Caco-2 (cell line): ENCODE results near the gene ELFN1. TPM values are rescaled to one million over a fixed set of nuclear protein-coding genes. Genes with fewer than 3 reads are reported as not detected.
A peak's percentile ranks its signal among the peaks of the same experiment; 100 is the strongest.

Experiments used
- BruUV-seq: library from RNA; stranded (reverse); fragments of 400-500 nt; replicated peaks from 2 replicates; lab custom pipeline; 2021; lab: Mats Ljungman, UMichigan
- CTCF ChIA-PET: fragments of 300-600 bp; sonication (Branson Sonifier 250); formaldehyde crosslinking; loops from one replicate; lab custom pipeline; 2022; ENCODE audit warnings: antibody characterized with exemption; lab: Charles Lee
- POLR2A ChIA-PET: fragments of 300-600 bp; sonication (Branson Sonifier 250); formaldehyde crosslinking; loops from one replicate; lab custom pipeline; 2022; ENCODE audit warnings: antibody characterized with exemption; lab: Charles Lee
- DNase-seq, 2 experiments: peaks; one replicate each; pipeline versions ENCODE4 v3.0.0 to v3.0.0-alpha.2; 2020 to 2022
- H3K27me3 ChIP-seq: replicated peaks from 2 replicates; pipeline ENCODE4 v1.6.0; 2011; ENCODE audit warnings: low read length; ENCODE audit not compliant: control insufficient read depth, insufficient read depth
- H3K36me3 ChIP-seq: 2 replicates; pipeline ENCODE4 v1.5.1; 2011; ENCODE audit warnings: low read length; ENCODE audit not compliant: control insufficient read depth, insufficient read depth
- H3K4me1 ChIP-seq: fragments of 250-450 bp; sonication (Bioruptor Pico); 2 replicates; pipeline ENCODE4 v1.5.1; 2020; ENCODE audit warnings: mild to moderate bottlenecking
- H3K4me3 ChIP-seq: 2 replicates; pipeline ENCODE4 v1.5.1; 2011; ENCODE audit warnings: low read depth, mild to moderate bottlenecking, control low read depth, low read length
- H3K9me3 ChIP-seq: fragments of 250-450 bp; sonication (Bioruptor Pico); 2 replicates; pipeline ENCODE4 v1.5.1; 2020; ENCODE audit warnings: mild to moderate bottlenecking, moderate library complexity
- H3K27ac Mint-ChIP-seq: one replicate; pipeline ENCODE4 v1.8.0; 2022; ENCODE audit warnings: mixed read lengths; ENCODE audit not compliant: unreplicated experiment
- H3K27me3 Mint-ChIP-seq: one replicate; pipeline ENCODE4 v1.8.0; 2022; ENCODE audit warnings: mixed read lengths; ENCODE audit not compliant: insufficient read depth, unreplicated experiment
- H3K36me3 Mint-ChIP-seq: one replicate; pipeline ENCODE4 v1.8.0; 2022; ENCODE audit warnings: mild to moderate bottlenecking, mixed read lengths; ENCODE audit not compliant: insufficient read depth, unreplicated experiment
- H3K4me1 Mint-ChIP-seq: one replicate; pipeline ENCODE4 v1.8.0; 2022; ENCODE audit warnings: low read depth, mixed read lengths; ENCODE audit not compliant: unreplicated experiment
- H3K4me3 Mint-ChIP-seq: one replicate; pipeline ENCODE4 v1.8.0; 2022; ENCODE audit warnings: mild to moderate bottlenecking, moderate library complexity, mixed read lengths; ENCODE audit not compliant: unreplicated experiment
- H3K9me3 Mint-ChIP-seq: one replicate; pipeline ENCODE4 v1.8.0; 2022; ENCODE audit warnings: mixed read lengths; ENCODE audit not compliant: unreplicated experiment
- intact Hi-C: fragments of 100-400 bp; cut with micrococcal nuclease; formaldehyde crosslinking; loops from one replicate; pipeline ENCODE4 v1.10.0; 2022; ENCODE audit not compliant: unreplicated experiment
- total RNA-seq: library from RNA; stranded (reverse); gene quantifications from 2 replicates; pipeline ENCODE4 v1.2.3, GENCODE V29; 2022
- TF ChIP-seq, protein P1 (sequence below), 2 experiments: fragments of 200-600 bp in 1 of 2; IDR thresholded peaks; 1 replicate in 1 of 2; 2 replicates in 1 of 2; pipeline versions ENCODE4 v1.5.1 to v1.8.0; 2011 to 2022; ENCODE audit warnings: antibody characterized with exemption in 1 of 2, control low read depth in 1 of 2, inconsistent platforms in 1 of 2, low read depth in 1 of 2, low read length in 1 of 2, mild to moderate bottlenecking in 1 of 2, moderate library complexity in 1 of 2; ENCODE audit not compliant: insufficient read depth in 1 of 2, severe bottlenecking in 1 of 2, unreplicated experiment in 1 of 2

ELFN1 gene
- total RNA-seq, 1 experiment from 2014 or later, result 2.3 TPM

DNA sequence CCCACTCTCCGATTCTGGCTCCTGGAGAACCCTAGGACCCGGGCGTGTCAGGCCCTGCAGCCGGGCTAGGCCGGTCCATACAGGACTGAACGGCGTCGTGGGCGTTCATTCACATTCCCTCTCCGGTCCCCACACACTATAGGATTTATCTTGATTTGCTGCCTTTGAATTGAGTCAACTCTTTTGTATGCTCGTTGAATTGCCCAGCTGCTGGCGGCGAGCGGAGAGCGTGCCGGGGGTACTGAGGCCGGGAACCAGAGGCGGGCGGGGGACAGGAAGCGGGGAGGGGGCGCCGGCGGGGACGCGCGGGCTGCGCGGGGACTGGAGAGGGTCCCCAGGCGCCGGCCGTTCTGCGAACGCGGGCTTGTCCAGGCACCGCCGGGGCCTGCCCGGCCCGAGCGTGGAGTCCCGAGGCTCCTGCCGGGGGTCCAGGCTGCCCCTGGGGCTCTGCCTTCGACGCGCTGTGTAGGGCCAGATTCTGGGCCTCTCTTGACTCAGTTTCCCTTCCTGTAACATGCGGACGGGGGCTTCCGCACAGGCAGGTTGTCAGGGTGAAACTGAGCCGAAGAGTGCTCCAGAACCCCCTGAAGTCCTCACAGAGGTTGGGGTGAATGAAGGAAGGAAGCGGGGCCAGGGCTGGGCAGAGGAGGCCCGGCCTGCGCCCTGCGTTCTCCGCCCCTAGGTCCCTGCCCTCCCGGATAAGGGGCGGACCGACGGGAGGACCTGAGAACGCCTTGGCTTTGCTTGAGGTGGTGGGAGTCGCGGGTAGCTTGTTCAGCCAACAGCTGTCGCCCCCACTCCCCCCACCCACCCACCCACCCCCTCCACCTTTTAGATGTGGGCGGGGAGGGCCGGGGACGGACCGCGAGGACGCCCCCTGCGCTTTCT, 769 bp upstream of the ELFN1 start:
- H3K36me3 ChIP-seq, result no peaks in the 10 kb centered on the region
- H3K36me3 Mint-ChIP-seq, result no peaks in the 10 kb centered on the region
- H3K27ac Mint-ChIP-seq, result no peak overlapping the region
- BruUV-seq, result no TSS peak
- H3K4me3 Mint-ChIP-seq, result peak overlapping the region; percentile 50
- intact Hi-C loops, result no loop called here
- no peaks in the 10 kb centered on the region for H3K9me3 Mint-ChIP-seq
- ChIA-PET CTCF (interaction anchor here (0.6 kb wide), 1 partner anchor 253 kb away, joined by 4 read pairs; no protein-coding TSS in a partner anchor), POLR2A (no interaction called here)
- peaks cover 8% of the 10 kb centered on the region for H3K27me3 ChIP-seq
- H3K9me3 ChIP-seq, result no peaks in the 10 kb centered on the region
- H3K4me1 ChIP-seq, result peaks cover 25% of the 10 kb centered on the region
- peak overlapping the region; percentile 27 for H3K4me3 ChIP-seq
- no peaks in the 10 kb centered on the region for H3K4me1 Mint-ChIP-seq
- DNase-seq, result peak in 1 of 2 experiments; percentile 30
- H3K27me3 Mint-ChIP-seq, result peaks cover 13% of the 10 kb centered on the region
- TF ChIP-seq, protein P1, sequence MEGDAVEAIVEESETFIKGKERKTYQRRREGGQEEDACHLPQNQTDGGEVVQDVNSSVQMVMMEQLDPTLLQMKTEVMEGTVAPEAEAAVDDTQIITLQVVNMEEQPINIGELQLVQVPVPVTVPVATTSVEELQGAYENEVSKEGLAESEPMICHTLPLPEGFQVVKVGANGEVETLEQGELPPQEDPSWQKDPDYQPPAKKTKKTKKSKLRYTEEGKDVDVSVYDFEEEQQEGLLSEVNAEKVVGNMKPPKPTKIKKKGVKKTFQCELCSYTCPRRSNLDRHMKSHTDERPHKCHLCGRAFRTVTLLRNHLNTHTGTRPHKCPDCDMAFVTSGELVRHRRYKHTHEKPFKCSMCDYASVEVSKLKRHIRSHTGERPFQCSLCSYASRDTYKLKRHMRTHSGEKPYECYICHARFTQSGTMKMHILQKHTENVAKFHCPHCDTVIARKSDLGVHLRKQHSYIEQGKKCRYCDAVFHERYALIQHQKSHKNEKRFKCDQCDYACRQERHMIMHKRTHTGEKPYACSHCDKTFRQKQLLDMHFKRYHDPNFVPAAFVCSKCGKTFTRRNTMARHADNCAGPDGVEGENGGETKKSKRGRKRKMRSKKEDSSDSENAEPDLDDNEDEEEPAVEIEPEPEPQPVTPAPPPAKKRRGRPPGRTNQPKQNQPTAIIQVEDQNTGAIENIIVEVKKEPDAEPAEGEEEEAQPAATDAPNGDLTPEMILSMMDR (IDR thresholded peaks at IDR 0.05; ENCODE audit: insufficient read depth in 1 of 2, low read depth in 1 of 2, low read length in 1 of 2, severe bottlenecking in 1 of 2, unreplicated experiment in 1 of 2), result no peak

DNA sequence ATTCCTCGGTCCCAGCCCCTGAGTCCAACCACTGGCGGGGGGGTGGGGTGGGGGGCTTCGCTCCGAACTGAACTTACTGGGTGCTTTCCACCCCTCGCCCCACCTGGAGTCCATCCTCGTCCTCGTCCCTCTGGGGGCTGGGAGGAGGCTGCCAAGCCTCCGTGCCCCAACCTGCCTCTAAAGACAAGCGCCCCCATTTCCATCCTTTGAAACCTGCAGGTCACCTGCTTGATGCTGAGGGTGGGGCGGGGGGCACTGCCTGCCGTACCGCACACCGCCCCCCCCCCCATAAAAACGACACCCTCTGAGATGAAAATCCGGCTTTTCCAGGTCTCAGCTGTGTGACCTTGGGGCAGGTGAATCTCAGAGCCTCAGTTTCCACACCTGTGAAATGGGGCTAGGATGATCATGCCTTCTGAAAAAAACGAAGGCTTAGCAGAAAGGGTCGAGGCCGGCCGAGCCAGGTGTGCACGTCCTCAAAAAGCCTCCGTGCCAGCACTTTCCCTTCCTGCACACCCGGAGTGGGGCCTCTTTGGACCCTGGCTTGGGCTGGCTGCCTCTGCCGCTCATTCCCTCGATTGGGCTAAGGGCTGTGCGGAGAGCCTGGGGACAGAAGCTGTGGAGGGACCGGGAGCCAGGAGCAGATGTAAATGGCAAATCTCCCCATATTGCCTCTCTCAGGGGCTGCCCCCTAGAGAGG, 967 bp downstream of the ELFN1 start:
- H3K4me3 Mint-ChIP-seq, result no peak overlapping the region
- ChIA-PET CTCF (no interaction called here), POLR2A (no interaction called here)
- no peaks in the 10 kb centered on the region for H3K9me3 Mint-ChIP-seq
- DNase-seq, result peak in 1 of 2 experiments; percentile 25
- peaks cover 8% of the 10 kb centered on the region for H3K27me3 ChIP-seq
- peaks cover 19% of the 10 kb centered on the region for H3K4me1 ChIP-seq
- H3K4me3 ChIP-seq, result no peak overlapping the region
- H3K27ac Mint-ChIP-seq, result no peak overlapping the region
- H3K9me3 ChIP-seq, result no peaks in the 10 kb centered on the region
- TF ChIP-seq, protein P1 (IDR thresholded peaks at IDR 0.05; ENCODE audit: insufficient read depth in 1 of 2, low read depth in 1 of 2, low read length in 1 of 2, severe bottlenecking in 1 of 2, unreplicated experiment in 1 of 2), result no peak
- intact Hi-C loops, result no loop called here
- H3K27me3 Mint-ChIP-seq, result peaks cover 24% of the 10 kb centered on the region
- H3K36me3 ChIP-seq, result no peaks in the 10 kb centered on the region
- no peaks in the 10 kb centered on the region for H3K36me3 Mint-ChIP-seq
- no peaks in the 10 kb centered on the region for H3K4me1 Mint-ChIP-seq
- no TSS peak for BruUV-seq

- H3K4me1 Mint-ChIP-seq, result no peaks in the 10 kb centered on the region
- Histone ChIP-seq H3K4me3 (no peak overlapping the region), H3K9me3 (no peaks in the 10 kb centered on the region), H3K36me3 (no peaks in the 10 kb centered on the region), H3K27me3 (peaks cover 8% of the 10 kb centered on the region), H3K4me1 (peaks cover 12% of the 10 kb centered on the region)
- no peak overlapping the region for H3K4me3 Mint-ChIP-seq
- no TSS peak for BruUV-seq
- ChIA-PET CTCF (no interaction called here), POLR2A (no interaction called here)
- no peaks in the 10 kb centered on the region for H3K36me3 Mint-ChIP-seq
- intact Hi-C loops, result no loop called here
- TF ChIP-seq, protein P1 (IDR thresholded peaks at IDR 0.05; ENCODE audit: insufficient read depth in 1 of 2, low read depth in 1 of 2, low read length in 1 of 2, severe bottlenecking in 1 of 2, unreplicated experiment in 1 of 2), result no peak
- peak in 1 of 2 experiments; percentile 23 for DNase-seq
- peaks cover 29% of the 10 kb centered on the region for H3K27me3 Mint-ChIP-seq
- no peak overlapping the region for H3K27ac Mint-ChIP-seq
- H3K9me3 Mint-ChIP-seq, result no peaks in the 10 kb centered on the region
Measured at GRCh38 chr7:1671594-1672451, 1.7 kb downstream of the ELFN1 start.
